D721Med (cell line): ENCODE data around the gene EDA.

ENCODE experiments used
- DNase-seq: peaks from one replicate; pipeline ENCODE4 v3.0.0; 2011; ENCODE audit warnings: low spot score; ENCODE audit not compliant: insufficient read length
- FAIRE-seq: peaks from 2 replicates; lab custom pipeline; 2011; peaks lifted over from hg19 to GRCh38; lab: Jason Lieb, UNC
- TF ChIP-seq, protein P1 (sequence below): IDR thresholded peaks from 2 replicates; pipeline ENCODE4 v1.5.1; 2012; ENCODE audit warnings: mild to moderate bottlenecking, control low read depth; ENCODE audit not compliant: insufficient read depth; ENCODE audit errors: missing control alignments

EDA gene

DNA sequence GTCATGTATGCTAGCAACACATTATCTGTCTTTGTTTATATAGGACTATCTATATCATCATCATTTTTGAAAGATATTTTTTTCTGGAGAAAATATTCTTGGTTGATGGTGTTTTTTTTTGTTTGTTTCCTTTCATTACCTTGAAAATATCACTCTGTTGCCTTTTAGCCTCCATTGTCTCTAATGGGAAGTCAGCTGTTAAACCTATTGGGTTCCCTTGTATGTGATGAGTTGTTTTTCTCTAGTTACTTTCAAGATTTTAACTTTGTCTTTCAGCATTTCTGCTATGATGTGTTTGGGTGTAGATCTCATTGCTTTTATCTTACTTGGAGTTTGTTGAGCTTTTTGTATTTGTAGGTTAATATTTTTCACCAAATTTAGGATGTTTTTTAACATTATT, 124.4 kb downstream of the EDA start:
- FAIRE-seq (peak; percentile 46), DNase-seq (no peak)
- TF ChIP-seq, protein P1, sequence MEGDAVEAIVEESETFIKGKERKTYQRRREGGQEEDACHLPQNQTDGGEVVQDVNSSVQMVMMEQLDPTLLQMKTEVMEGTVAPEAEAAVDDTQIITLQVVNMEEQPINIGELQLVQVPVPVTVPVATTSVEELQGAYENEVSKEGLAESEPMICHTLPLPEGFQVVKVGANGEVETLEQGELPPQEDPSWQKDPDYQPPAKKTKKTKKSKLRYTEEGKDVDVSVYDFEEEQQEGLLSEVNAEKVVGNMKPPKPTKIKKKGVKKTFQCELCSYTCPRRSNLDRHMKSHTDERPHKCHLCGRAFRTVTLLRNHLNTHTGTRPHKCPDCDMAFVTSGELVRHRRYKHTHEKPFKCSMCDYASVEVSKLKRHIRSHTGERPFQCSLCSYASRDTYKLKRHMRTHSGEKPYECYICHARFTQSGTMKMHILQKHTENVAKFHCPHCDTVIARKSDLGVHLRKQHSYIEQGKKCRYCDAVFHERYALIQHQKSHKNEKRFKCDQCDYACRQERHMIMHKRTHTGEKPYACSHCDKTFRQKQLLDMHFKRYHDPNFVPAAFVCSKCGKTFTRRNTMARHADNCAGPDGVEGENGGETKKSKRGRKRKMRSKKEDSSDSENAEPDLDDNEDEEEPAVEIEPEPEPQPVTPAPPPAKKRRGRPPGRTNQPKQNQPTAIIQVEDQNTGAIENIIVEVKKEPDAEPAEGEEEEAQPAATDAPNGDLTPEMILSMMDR: no peak

DNA sequence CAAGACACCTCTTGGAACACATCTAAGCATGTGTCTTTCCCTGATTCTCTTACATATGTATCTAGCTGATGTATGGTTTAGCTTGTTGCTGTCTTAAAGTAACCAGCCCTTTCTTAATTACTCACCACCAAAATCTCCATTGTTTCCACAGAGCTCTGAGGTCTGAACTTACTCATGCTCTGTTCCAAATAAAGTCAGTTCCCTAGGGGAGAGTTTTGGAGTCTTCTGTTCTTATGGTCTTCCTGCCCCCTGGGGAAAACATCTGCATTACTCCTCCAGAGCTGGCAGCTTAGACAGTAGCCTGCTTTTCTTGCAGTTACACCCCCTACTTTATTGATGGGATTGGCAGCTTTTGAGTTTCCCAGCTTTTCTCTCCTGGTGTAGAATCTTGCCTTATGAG, 125.8 kb downstream of the EDA start:
- TF ChIP-seq, protein P1: no peak
- no peak for FAIRE-seq
- DNase-seq: no peak

DNA sequence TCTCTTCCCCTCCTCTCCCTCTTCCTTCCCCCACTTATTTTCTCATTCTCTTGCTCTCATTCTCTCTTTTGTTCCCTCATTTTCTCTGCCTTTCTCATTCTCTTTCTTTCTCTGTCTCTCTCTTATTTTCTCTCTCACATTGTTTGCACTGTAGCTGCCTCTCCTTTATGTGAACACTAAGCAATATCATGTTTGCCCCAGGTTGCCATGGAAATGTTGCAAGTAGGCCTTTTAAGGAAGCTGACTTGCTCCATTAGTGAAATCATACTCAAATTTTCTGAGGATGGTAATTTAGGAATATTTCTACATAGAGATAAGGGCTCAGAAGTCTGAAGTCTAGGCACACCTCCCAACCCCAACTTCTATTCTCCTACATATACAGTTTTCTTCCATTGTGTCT, 130.1 kb downstream of the EDA start:
- FAIRE-seq (no peak), DNase-seq (no peak)
- TF ChIP-seq, protein P1: no peak

DNA sequence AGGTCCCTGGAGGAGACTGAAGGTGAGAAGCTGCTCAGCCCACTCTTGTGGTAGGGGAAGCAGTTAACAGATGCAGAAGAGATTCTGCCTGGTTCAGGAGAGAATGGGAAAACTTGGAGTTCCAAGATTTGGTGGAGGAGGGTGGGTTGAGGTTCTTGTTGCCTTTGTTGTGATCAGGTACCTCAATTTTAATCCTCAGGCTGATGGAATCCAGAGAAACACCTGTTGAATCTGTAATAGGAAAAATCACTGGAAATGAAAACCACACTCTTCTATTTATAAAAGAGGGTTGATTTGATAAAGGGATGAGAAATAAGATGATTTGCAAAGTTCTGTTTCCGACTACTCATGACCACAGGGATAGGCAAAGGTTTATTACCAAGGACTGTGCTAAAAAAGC, 132.1 kb downstream of the EDA start:
- TF ChIP-seq, protein P1: no peak
- DNase-seq (no peak), FAIRE-seq (no peak)

DNA sequence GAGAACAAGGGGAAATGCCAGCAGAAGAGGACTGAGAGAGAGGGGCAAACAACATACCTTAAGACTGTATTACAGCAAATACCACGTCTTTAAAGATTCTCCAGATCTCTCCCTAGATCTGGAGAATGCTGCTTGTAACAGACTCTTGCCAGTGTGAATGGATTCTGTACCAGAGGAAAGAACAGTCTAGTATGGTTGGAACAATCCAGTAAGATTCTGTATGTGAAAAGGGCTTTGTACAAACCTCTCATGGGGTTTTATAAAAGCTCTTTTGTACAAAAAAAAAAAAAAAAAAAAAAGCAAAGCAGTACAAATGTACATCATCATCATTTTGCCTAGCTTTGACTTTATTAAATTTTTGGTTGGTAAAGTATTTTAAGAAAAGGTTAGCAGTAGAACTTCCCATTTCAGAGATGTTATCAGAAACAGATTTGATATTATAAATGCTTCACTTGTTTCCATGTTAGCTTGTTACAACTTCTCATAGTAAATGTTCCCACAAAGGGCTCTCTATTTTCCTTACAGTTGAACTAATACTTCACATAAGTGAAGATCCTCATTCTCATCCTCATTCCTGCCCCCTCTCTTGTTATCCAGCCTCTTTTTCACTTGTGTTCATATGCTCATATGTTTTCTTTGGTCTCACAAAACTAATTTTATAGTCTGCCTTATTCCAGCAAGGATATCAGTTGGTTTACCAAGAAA, 144.2 kb downstream of the EDA start:
- FAIRE-seq (no peak), DNase-seq (no peak)
- TF ChIP-seq, protein P1: no peak

DNA sequence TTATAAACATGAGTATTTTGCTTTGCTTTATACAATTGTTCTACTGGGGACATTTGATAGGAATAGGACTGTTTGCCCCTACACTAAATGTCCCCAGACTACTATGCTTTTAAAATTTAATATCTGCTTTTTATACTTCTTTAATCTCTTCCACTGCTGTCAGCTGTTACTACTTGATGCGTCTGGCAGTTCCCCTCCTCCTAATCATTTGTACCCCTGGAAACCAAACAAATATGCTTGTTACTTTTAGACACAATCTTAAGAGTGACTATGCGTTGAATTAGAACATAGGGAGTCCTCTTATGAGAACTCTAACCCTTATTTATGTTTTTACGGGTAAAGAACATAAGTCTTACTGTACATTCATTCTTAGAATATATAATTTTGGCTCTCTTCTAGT, 145.7 kb downstream of the EDA start:
- DNase-seq: no peak
- TF ChIP-seq, protein P1: no peak
- FAIRE-seq: no peak

DNA sequence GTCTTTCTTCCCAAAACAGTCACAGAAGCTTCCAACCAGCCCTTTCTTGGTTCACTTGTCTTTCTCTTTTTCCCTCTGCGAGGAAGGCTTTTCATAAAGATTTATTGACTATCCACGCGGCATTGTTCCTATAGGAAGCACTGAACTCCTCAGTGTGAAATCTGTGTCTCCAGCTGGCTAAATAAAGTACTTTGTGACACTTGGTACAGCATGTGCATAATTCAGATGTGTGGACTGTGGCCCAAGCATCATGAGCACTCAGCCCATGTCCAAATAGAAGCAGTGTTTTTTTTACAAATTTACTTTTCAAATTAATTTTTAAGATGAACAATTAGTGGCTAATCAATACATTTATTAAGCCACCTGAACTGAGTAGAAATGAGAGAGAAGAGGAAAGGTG, 146.4 kb downstream of the EDA start:
- TF ChIP-seq, protein P1: no peak
- FAIRE-seq: no peak
- DNase-seq: no peak
